Ectodermal cell (in vitro differentiated cells): Measurements from ENCODE around the gene NOTCH2.
"Not testable (repeated sequence)": the region's sequence is repeated elsewhere in the genome, so short reads cannot be mapped to it uniquely, and the experiment has no call there.

Experiments used
- H3K27ac ChIP-seq: 2 replicates; pipeline ENCODE4 v1.7.0; 2013; ENCODE audit warnings: mild to moderate bottlenecking, low read depth, low read length; ENCODE audit not compliant: insufficient read depth, poor library complexity, severe bottlenecking
- H3K27me3 ChIP-seq: 2 replicates; pipeline ENCODE4 v1.7.0; 2013; ENCODE audit warnings: mild to moderate bottlenecking, low read length; ENCODE audit not compliant: insufficient read depth, control insufficient read depth, poor library complexity, severe bottlenecking
- H3K36me3 ChIP-seq: one replicate; pipeline ENCODE4 v1.7.0; 2013; ENCODE audit warnings: low read length; ENCODE audit not compliant: control insufficient read depth, insufficient read depth
- H3K4me1 ChIP-seq: one replicate; pipeline ENCODE4 v1.7.0; 2013; ENCODE audit warnings: low read length; ENCODE audit not compliant: control insufficient read depth, insufficient read depth
- H3K4me3 ChIP-seq: 2 replicates; pipeline ENCODE4 v1.7.0; 2013; ENCODE audit warnings: low read depth, low read length, control low read depth; ENCODE audit not compliant: insufficient read depth
- H3K9me3 ChIP-seq: 2 replicates; pipeline ENCODE4 v1.7.0; 2013; ENCODE audit warnings: mild to moderate bottlenecking, low read length, moderate library complexity; ENCODE audit not compliant: control insufficient read depth
- WGBS, 2 experiments: methylation state at CpG; one replicate each; pipeline ENCODE4 v1.1.7; 2013; ENCODE audit warnings: missing lambda C conversion rate in 2 of 2; 5-methylcytosine and 5-hydroxymethylcytosine counted together

NOTCH2 gene

DNA sequence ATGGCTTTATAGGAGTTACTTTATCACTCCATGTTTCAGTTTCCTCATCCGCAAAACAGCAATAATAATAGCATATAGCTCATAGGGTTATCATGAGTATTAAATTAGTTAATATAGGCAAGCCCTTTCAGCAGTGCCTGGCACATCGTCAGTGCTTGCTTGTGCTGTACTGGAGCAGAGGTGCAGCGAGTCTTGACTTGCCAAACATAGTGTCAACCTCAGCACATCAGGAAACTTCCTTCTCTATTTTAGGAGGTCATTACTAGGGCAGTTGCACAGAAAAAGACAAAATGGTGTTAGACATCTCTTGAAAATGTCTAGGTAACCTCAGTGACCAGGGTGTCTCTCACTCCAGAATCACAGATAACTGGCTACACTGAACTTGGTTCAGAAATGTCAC lies 34.3 kb upstream of the NOTCH2 start:
- H3K4me1 ChIP-seq, H3K27me3 ChIP-seq, H3K36me3 ChIP-seq, H3K9me3 ChIP-seq, H3K27ac ChIP-seq, H3K4me3 ChIP-seq: not testable (repeated sequence)
- no CpG with 5 or more reads among the region's 3 CpGs for WGBS, 2 experiments

- H3K27ac ChIP-seq, H3K36me3 ChIP-seq, H3K4me3 ChIP-seq, H3K27me3 ChIP-seq, H3K9me3 ChIP-seq, H3K4me1 ChIP-seq: not testable (repeated sequence)
- no CpG with 5 or more reads among the region's 1 CpG for WGBS, 2 experiments
These were observed 32.1 kb upstream of the NOTCH2 start for GRCh38 chr1:120101593-120101992.

DNA sequence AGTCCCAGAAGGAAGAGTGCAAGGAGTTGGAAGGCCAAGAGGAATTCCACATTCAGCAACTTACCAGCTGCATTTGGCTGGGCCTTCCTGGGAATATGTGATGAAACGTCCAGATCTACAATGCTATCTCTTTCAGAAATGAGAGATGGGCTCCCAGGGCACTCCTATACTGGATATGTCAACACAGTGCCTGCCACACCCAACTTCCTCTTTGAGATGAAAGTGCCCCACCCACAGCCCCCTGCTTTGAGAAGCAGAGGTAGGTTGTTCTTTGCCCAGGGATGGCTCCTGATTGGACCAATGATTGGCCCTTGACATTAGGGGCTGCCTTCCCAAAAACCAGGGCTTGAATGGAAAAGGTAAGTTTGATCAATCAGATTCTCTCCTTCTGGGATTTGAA lies 31.1 kb upstream of the NOTCH2 start:
- not testable (repeated sequence) for H3K36me3 ChIP-seq, H3K4me1 ChIP-seq, H3K9me3 ChIP-seq, H3K27me3 ChIP-seq, H3K27ac ChIP-seq, H3K4me3 ChIP-seq
- no CpG with 5 or more reads among the region's 1 CpG for WGBS, 2 experiments

GRCh38 chr1:120098986-120099759 lies 29.7 kb upstream of the NOTCH2 start:
- not testable (repeated sequence) for H3K36me3 ChIP-seq, H3K4me1 ChIP-seq, H3K9me3 ChIP-seq, H3K27me3 ChIP-seq, H3K27ac ChIP-seq, H3K4me3 ChIP-seq
- WGBS, 2 experiments = 80 to 100% methylated on average over 1 of the region's 6 CpGs

DNA sequence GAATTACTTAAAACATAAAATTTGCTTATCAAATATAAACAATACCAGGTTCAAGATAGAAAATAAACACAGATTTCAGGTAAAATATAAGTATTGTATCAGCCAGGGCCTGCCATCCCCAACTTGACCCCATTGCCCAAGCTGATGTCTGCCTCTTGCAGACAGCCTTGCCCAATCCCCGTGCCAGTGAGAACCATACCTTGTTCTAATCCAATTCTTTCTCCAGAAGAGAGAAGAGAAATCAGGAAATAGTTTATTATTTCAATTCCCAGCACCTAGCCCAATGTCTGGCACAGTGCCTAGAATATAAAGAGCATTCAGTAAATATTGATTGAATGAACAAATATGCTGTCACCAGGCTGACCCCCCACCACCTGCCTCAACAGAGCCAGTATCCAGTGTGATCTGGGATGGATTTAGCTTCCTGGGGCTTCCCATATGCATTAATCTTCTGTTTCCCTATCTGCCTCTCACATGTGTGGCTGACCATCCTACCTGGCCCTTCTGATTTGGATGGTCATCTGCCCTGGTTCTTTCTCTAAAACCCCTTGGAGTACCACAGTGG lies 27.6 kb upstream of the NOTCH2 start:
- not testable (repeated sequence) for H3K27me3 ChIP-seq, H3K27ac ChIP-seq, H3K9me3 ChIP-seq, H3K4me3 ChIP-seq, H3K36me3 ChIP-seq, H3K4me1 ChIP-seq
- WGBS, 2 experiments = 100% methylated on average over 1 of the region's 1 CpG; no CpG with 5 or more reads in 1 of the 2 experiments

GRCh38 chr1:120093548-120094181 lies 24.2 kb upstream of the NOTCH2 start:
- H3K4me3 ChIP-seq, H3K36me3 ChIP-seq, H3K27ac ChIP-seq, H3K27me3 ChIP-seq, H3K4me1 ChIP-seq, H3K9me3 ChIP-seq: not testable (repeated sequence)
- no CpG with 5 or more reads among the region's 4 CpGs for WGBS, 2 experiments

- not testable (repeated sequence) for H3K4me3 ChIP-seq, H3K36me3 ChIP-seq
- 100% methylated on average over 1 of the region's 4 CpGs for WGBS, 2 experiments
These were observed 23.1 kb upstream of the NOTCH2 start for GRCh38 chr1:120092232-120093218.

GRCh38 chr1:120090830-120091229 lies 21.4 kb upstream of the NOTCH2 start:
- H3K27me3 ChIP-seq, H3K36me3 ChIP-seq, H3K27ac ChIP-seq, H3K4me1 ChIP-seq, H3K4me3 ChIP-seq, H3K9me3 ChIP-seq: not testable (repeated sequence)
- WGBS, 2 experiments = no CpG with 5 or more reads among the region's 1 CpG

More at GRCh38 chr1:120092232-120093218, 23.1 kb upstream of the NOTCH2 start:
- not testable (repeated sequence) for H3K27me3 ChIP-seq, H3K9me3 ChIP-seq, H3K4me1 ChIP-seq, H3K27ac ChIP-seq

DNA sequence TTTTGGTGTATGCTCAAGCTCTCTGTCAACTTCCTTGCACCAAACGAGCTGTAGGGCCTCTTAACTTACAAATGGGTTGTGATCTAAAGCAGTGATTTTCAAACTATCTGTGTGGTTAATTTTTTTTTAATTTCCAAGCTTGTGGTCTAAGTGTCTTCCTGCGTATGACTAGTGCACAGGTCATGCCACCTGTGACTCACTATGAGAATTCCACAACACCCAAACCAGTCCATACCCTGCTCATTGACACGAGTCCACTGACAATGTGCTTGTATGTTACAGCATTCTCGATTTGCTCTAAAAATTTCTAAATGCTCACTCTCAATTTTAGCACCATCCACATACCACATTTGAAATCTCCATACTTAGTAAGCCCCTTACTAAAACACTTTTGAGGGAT lies 18.5 kb upstream of the NOTCH2 start:
- WGBS, 2 experiments = 93 to 94% methylated on average over 3 of the region's 4 CpGs
- H3K27me3 ChIP-seq = not testable (repeated sequence)

GRCh38 chr1:120069920-120070214 lies 405 bp upstream of the NOTCH2 start:
- not testable (repeated sequence) for H3K4me3 ChIP-seq, H3K4me1 ChIP-seq, H3K27ac ChIP-seq, H3K27me3 ChIP-seq, H3K36me3 ChIP-seq, H3K9me3 ChIP-seq
- WGBS, 2 experiments = no CpG with 5 or more reads among the region's 8 CpGs

More for the DNA sequence above, 18.5 kb upstream of the NOTCH2 start:
- H3K4me1 ChIP-seq, H3K4me3 ChIP-seq, H3K36me3 ChIP-seq, H3K27ac ChIP-seq, H3K9me3 ChIP-seq: not testable (repeated sequence)
